OCI-LY7 (cell line): Measurements from ENCODE around the gene FGF11. TPM values are rescaled to one million over a fixed set of nuclear protein-coding genes. Genes with fewer than 3 reads are reported as not detected.

Source experiments
- BruUV-seq: library from RNA; stranded (reverse); fragments of 400-500 nt; replicated peaks from 2 replicates; lab custom pipeline; 2021; lab: Mats Ljungman, UMichigan
- CTCF ChIA-PET: fragments of 300-600 bp; sonication (Branson Sonifier 250); formaldehyde crosslinking; loops from one replicate; lab custom pipeline; 2022; ENCODE audit warnings: antibody characterized with exemption; ENCODE audit not compliant: unreplicated experiment; lab: Charles Lee
- POLR2A ChIA-PET: fragments of 300-600 bp; sonication (Branson Sonifier 250); formaldehyde crosslinking; loops from one replicate; lab custom pipeline; 2022; ENCODE audit warnings: antibody characterized with exemption; lab: Charles Lee
- DNase-seq: peaks from one replicate; pipeline ENCODE4 v3.0.0-alpha.2; 2015; ENCODE audit warnings: low spot score
- H2AFZ ChIP-seq: fragments of 200-600 bp; sonication (generic), shearing (Covaris generic); 2 replicates; pipeline ENCODE4 v1.6.1; 2014; ENCODE audit warnings: mild to moderate bottlenecking, antibody characterized with exemption, low read length, moderate library complexity
- H3K27ac ChIP-seq: fragments of 200-600 bp; sonication (generic); 2 replicates; pipeline ENCODE4 v1.5.1; 2014; ENCODE audit warnings: mixed run types, low read depth, mild to moderate bottlenecking, moderate library complexity, low read length, inconsistent platforms; ENCODE audit not compliant: poor library complexity, severe bottlenecking
- H3K36me3 ChIP-seq: fragments of 200-600 bp; sonication (generic); 2 replicates; pipeline ENCODE4 v1.6.1; 2014; ENCODE audit warnings: mild to moderate bottlenecking, antibody characterized with exemption, low read length, moderate library complexity, mixed read lengths; ENCODE audit not compliant: insufficient read depth
- H3K4me1 ChIP-seq: fragments of 200-600 bp; sonication (generic); 2 replicates; pipeline ENCODE4 v1.5.1; 2014; ENCODE audit warnings: mild to moderate bottlenecking, low read length; ENCODE audit not compliant: insufficient read depth, poor library complexity, severe bottlenecking
- H3K4me2 ChIP-seq: fragments of 200-600 bp; sonication (generic); 2 replicates; pipeline ENCODE4 v1.6.1; 2014; ENCODE audit warnings: mild to moderate bottlenecking, low read length
- H3K4me3 ChIP-seq: fragments of 200-600 bp; sonication (generic); 2 replicates; pipeline ENCODE4 v1.5.1; 2014; ENCODE audit warnings: mild to moderate bottlenecking, low read depth, low read length; ENCODE audit not compliant: poor library complexity, severe bottlenecking
- H3K79me2 ChIP-seq: fragments of 200-600 bp; sonication (generic); 2 replicates; pipeline ENCODE4 v1.6.1; 2016; ENCODE audit warnings: low read depth, mild to moderate bottlenecking, low read length, moderate library complexity, mixed read lengths; ENCODE audit not compliant: insufficient read depth
- H3K9me2 ChIP-seq: fragments of 200-600 bp; sonication (generic); 2 replicates; pipeline ENCODE4 v1.6.1; 2016; ENCODE audit warnings: mild to moderate bottlenecking, low read length, mixed read lengths; ENCODE audit not compliant: insufficient read depth
- H3K9me3 ChIP-seq: fragments of 200-600 bp; sonication (generic); 2 replicates; pipeline ENCODE4 v1.6.1; 2014; ENCODE audit warnings: mild to moderate bottlenecking, mixed run types, low read length, mixed read lengths
- H4K20me1 ChIP-seq: fragments of 200-600 bp; sonication (generic); 2 replicates; pipeline ENCODE4 v1.6.1; 2014; ENCODE audit warnings: mild to moderate bottlenecking, antibody characterized with exemption, low read length, moderate library complexity, mixed read lengths; ENCODE audit not compliant: insufficient read depth
- CTCF ChIP-seq: fragments of 200-600 bp; sonication (generic); conservative IDR thresholded peaks from 2 replicates; pipeline ENCODE4 v1.5.1; 2014; ENCODE audit warnings: mild to moderate bottlenecking, antibody characterized with exemption, low read length, moderate library complexity, mixed read lengths
- EZH2phosphoT487 ChIP-seq: fragments of 200-600 bp; sonication (generic); IDR thresholded peaks from 2 replicates; pipeline ENCODE4 v1.6.1; 2018; ENCODE audit warnings: low read depth, borderline replicate concordance, mild to moderate bottlenecking, mixed run types, antibody characterized with exemption, low read length, moderate library complexity, mixed read lengths
- intact Hi-C: fragments of 100-400 bp; cut with micrococcal nuclease; formaldehyde crosslinking; loops from one replicate; pipeline ENCODE4 v1.10.0; 2022; ENCODE audit not compliant: unreplicated experiment
- total RNA-seq, 2 experiments: library from RNA; depleted of rRNA in 1 of 2; stranded (reverse); fragments of >200 nt in 1 of 2; shearing (Covaris generic) in 1 of 2; gene quantifications; 2 replicates each; pipeline ENCODE4 v1.2.3, GENCODE V29; 2014 to 2022

The FGF11 gene
- total RNA-seq, 2 experiments from 2014 or later, result 1.3 to 11.0 TPM

- no TSS peak for BruUV-seq
- Histone ChIP-seq H3K4me2 (no peak overlapping the region), H3K79me2 (peaks cover 100% of the 10 kb centered on the region), H3K27ac (no peak overlapping the region), H3K36me3 (peaks cover 87% of the 10 kb centered on the region), H3K4me1 (peaks cover 21% of the 10 kb centered on the region), H3K9me2 (no peaks in the 10 kb centered on the region), H2AFZ (no peak overlapping the region), H3K4me3 (no peak overlapping the region), H4K20me1 (peaks cover 20% of the 10 kb centered on the region), H3K9me3 (no peaks in the 10 kb centered on the region)
- POLR2A ChIA-PET, result no interaction called here
- no peak for TF ChIP-seq CTCF
- TF ChIP-seq EZH2phosphoT487, result no peak
- no peak for DNase-seq
- CTCF ChIA-PET, result no interaction called here
- intact Hi-C loops, result no loop called here
These were observed 50.8 kb downstream of the FGF11 start for GRCh38 chr17:7490144-7490543.

GRCh38 chr17:7491583-7491982 lies 52.3 kb downstream of the FGF11 start:
- intact Hi-C loops, result no loop called here
- Histone ChIP-seq H3K4me3 (no peak overlapping the region), H2AFZ (no peak overlapping the region), H3K79me2 (peaks cover 96% of the 10 kb centered on the region), H3K4me2 (peak overlapping the region; percentile 6; the same call in 1 of the 2 replicates), H4K20me1 (peaks cover 10% of the 10 kb centered on the region), H3K4me1 (peaks cover 15% of the 10 kb centered on the region), H3K27ac (no peak overlapping the region), H3K9me3 (no peaks in the 10 kb centered on the region), H3K9me2 (no peaks in the 10 kb centered on the region), H3K36me3 (peaks cover 92% of the 10 kb centered on the region)
- TF ChIP-seq EZH2phosphoT487, result no peak
- TF ChIP-seq CTCF, result no peak
- no peak for DNase-seq
- no TSS peak for BruUV-seq
- ChIA-PET CTCF (no interaction called here), POLR2A (no interaction called here)

- no peak for DNase-seq
- no peak overlapping the region for H3K27ac ChIP-seq
- no TSS peak for BruUV-seq
- peaks cover 99% of the 10 kb centered on the region for H3K36me3 ChIP-seq
- ChIA-PET POLR2A (no interaction called here), CTCF (no interaction called here)
- no peak overlapping the region for H3K4me2 ChIP-seq
- TF ChIP-seq CTCF, result no peak
- TF ChIP-seq EZH2phosphoT487, result no peak
- no peaks in the 10 kb centered on the region for H3K9me3 ChIP-seq
- H3K9me2 ChIP-seq, result no peaks in the 10 kb centered on the region
- intact Hi-C loops, result no loop called here
- H3K79me2 ChIP-seq, result peaks cover 72% of the 10 kb centered on the region
- no peaks in the 10 kb centered on the region for H3K4me1 ChIP-seq
- H2AFZ ChIP-seq, result no peak overlapping the region
- H3K4me3 ChIP-seq, result no peak overlapping the region
- no peaks in the 10 kb centered on the region; the same call in 1 of the 2 replicates for H4K20me1 ChIP-seq
These were observed 54.6 kb downstream of the FGF11 start for GRCh38 chr17:7493941-7494340.

Other genes with a start within 250 kb of the FGF11 start
Only the 30 nearest of the 40 such genes appear.
- gene CTDNEP1, start 187.8 kb upstream of the FGF11 start, total RNA-seq (2014; rRNA removed; shearing (Covaris generic)), result 52.1 and 53.2 TPM in 2 replicates
- gene CTDNEP1, start 187.8 kb upstream of the FGF11 start, total RNA-seq (2022), result 161 and 173 TPM in 2 replicates
- 71.7 and 84.6 TPM in 2 replicates for gene ELP5, start 187.3 kb upstream of the FGF11 start, total RNA-seq (2014; rRNA removed; shearing (Covaris generic))
- 96.8 and 97.3 TPM in 2 replicates for gene ELP5, start 187.3 kb upstream of the FGF11 start, total RNA-seq (2022)
- gene CLDN7, start 177.0 kb upstream of the FGF11 start, total RNA-seq (2014; rRNA removed; shearing (Covaris generic)), result 0.28 TPM in 1 of 2 replicates, not detected in the other
- gene CLDN7, start 177.0 kb upstream of the FGF11 start, total RNA-seq (2022), result 0.32 and 0.65 TPM in 2 replicates
- 0.49 and 0.63 TPM in 2 replicates for gene SLC2A4, start 157.8 kb upstream of the FGF11 start, total RNA-seq (2014; rRNA removed; shearing (Covaris generic))
- 0.30 and 0.61 TPM in 2 replicates for gene SLC2A4, start 157.8 kb upstream of the FGF11 start, total RNA-seq (2022)
- 9.8 and 12.8 TPM in 2 replicates for gene YBX2, start 144.9 kb upstream of the FGF11 start, total RNA-seq (2014; rRNA removed; shearing (Covaris generic))
- 6.7 and 11.8 TPM in 2 replicates for gene YBX2, start 144.9 kb upstream of the FGF11 start, total RNA-seq (2022)
- gene EIF5A, start 131.9 kb upstream of the FGF11 start, total RNA-seq (2014; rRNA removed; shearing (Covaris generic)), result 491 and 519 TPM in 2 replicates
- 692 and 803 TPM in 2 replicates for gene EIF5A, start 131.9 kb upstream of the FGF11 start, total RNA-seq (2022)
- gene GPS2, start 124.2 kb upstream of the FGF11 start, total RNA-seq (2014; rRNA removed; shearing (Covaris generic)), result 70.4 and 70.5 TPM in 2 replicates
- gene GPS2, start 124.2 kb upstream of the FGF11 start, total RNA-seq (2022), result 75.0 and 80.8 TPM in 2 replicates
- gene NEURL4, start 110.2 kb upstream of the FGF11 start, total RNA-seq (2014; rRNA removed; shearing (Covaris generic)), result 30.2 and 34.7 TPM in 2 replicates
- 50.2 and 66.8 TPM in 2 replicates for gene NEURL4, start 110.2 kb upstream of the FGF11 start, total RNA-seq (2022)
- gene ACAP1, start 103.0 kb upstream of the FGF11 start, total RNA-seq (2014; rRNA removed; shearing (Covaris generic)), result 113 and 117 TPM in 2 replicates
- gene ACAP1, start 103.0 kb upstream of the FGF11 start, total RNA-seq (2022), result 256 and 259 TPM in 2 replicates
- 4.1 and 6.0 TPM in 2 replicates for gene KCTD11, start 87.3 kb upstream of the FGF11 start, total RNA-seq (2014; rRNA removed; shearing (Covaris generic))
- 7.6 and 8.6 TPM in 2 replicates for gene KCTD11, start 87.3 kb upstream of the FGF11 start, total RNA-seq (2022)
- not detected in 2 replicates for gene TMEM95, start 84.4 kb upstream of the FGF11 start, total RNA-seq (2014; rRNA removed; shearing (Covaris generic))
- gene TMEM95, start 84.4 kb upstream of the FGF11 start, total RNA-seq (2022), result 0.31 TPM in 1 of 2 replicates, not detected in the other
- 2.9 and 5.0 TPM in 2 replicates for gene TNK1, start 58.4 kb upstream of the FGF11 start, total RNA-seq (2014; rRNA removed; shearing (Covaris generic))
- 4.8 and 6.4 TPM in 2 replicates for gene TNK1, start 58.4 kb upstream of the FGF11 start, total RNA-seq (2022)
- gene PLSCR3, start 45.0 kb upstream of the FGF11 start, total RNA-seq (2014; rRNA removed; shearing (Covaris generic)), result 8.9 and 15.3 TPM in 2 replicates
- gene PLSCR3, start 45.0 kb upstream of the FGF11 start, total RNA-seq (2022), result 23.1 and 27.6 TPM in 2 replicates
- 108 and 165 TPM in 2 replicates for gene TMEM256, start 35.4 kb upstream of the FGF11 start, total RNA-seq (2014; rRNA removed; shearing (Covaris generic))
- 96.6 and 107 TPM in 2 replicates for gene TMEM256, start 35.4 kb upstream of the FGF11 start, total RNA-seq (2022)
- 0.06 TPM in 1 of 2 replicates, not detected in the other for gene NLGN2, start 31.7 kb upstream of the FGF11 start, total RNA-seq (2014; rRNA removed; shearing (Covaris generic))
- 1.2 TPM in 1 of 2 replicates, not detected in the other for gene NLGN2, start 31.7 kb upstream of the FGF11 start, total RNA-seq (2022)
- not detected in 2 replicates for gene SPEM1, start 19.2 kb upstream of the FGF11 start, total RNA-seq (2014; rRNA removed; shearing (Covaris generic))
- gene SPEM1, start 19.2 kb upstream of the FGF11 start, total RNA-seq (2022), result not detected in 2 replicates
- gene SPEM2, start 13.9 kb upstream of the FGF11 start, total RNA-seq (2014; rRNA removed; shearing (Covaris generic)), result not detected in 2 replicates
- not detected in 2 replicates for gene SPEM2, start 13.9 kb upstream of the FGF11 start, total RNA-seq (2022)
- gene SPEM3, start 10.7 kb upstream of the FGF11 start, total RNA-seq (2014; rRNA removed; shearing (Covaris generic)), result not detected in 2 replicates
- not detected in 2 replicates for gene SPEM3, start 10.7 kb upstream of the FGF11 start, total RNA-seq (2022)
- 13.4 and 15.6 TPM in 2 replicates for gene TMEM102, start 4.1 kb upstream of the FGF11 start, total RNA-seq (2014; rRNA removed; shearing (Covaris generic))
- 16.6 and 18.9 TPM in 2 replicates for gene TMEM102, start 4.1 kb upstream of the FGF11 start, total RNA-seq (2022)
- 12.7 and 13.2 TPM in 2 replicates for gene CHRNB1, start 5.5 kb downstream of the FGF11 start, total RNA-seq (2014; rRNA removed; shearing (Covaris generic))
- 13.4 and 15.6 TPM in 2 replicates for gene CHRNB1, start 5.5 kb downstream of the FGF11 start, total RNA-seq (2022)
- gene ZBTB4, start 40.1 kb downstream of the FGF11 start, total RNA-seq (2014; rRNA removed; shearing (Covaris generic)), result 3.4 and 3.5 TPM in 2 replicates
- 3.9 and 4.6 TPM in 2 replicates for gene ZBTB4, start 40.1 kb downstream of the FGF11 start, total RNA-seq (2022)
- not detected in 2 replicates for gene SLC35G6, start 41.9 kb downstream of the FGF11 start, total RNA-seq (2014; rRNA removed; shearing (Covaris generic))
- not detected in 2 replicates for gene SLC35G6, start 41.9 kb downstream of the FGF11 start, total RNA-seq (2022)
- gene POLR2A, start 44.9 kb downstream of the FGF11 start, total RNA-seq (2014; rRNA removed; shearing (Covaris generic)), result 76.6 and 84.2 TPM in 2 replicates
- 218 and 264 TPM in 2 replicates for gene POLR2A, start 44.9 kb downstream of the FGF11 start, total RNA-seq (2022)
- gene TNFSF12, start 109.5 kb downstream of the FGF11 start, total RNA-seq (2014; rRNA removed; shearing (Covaris generic)), result not detected in 2 replicates
- not detected in 2 replicates for gene TNFSF12, start 109.5 kb downstream of the FGF11 start, total RNA-seq (2022)
- gene TNFSF13, start 119.2 kb downstream of the FGF11 start, total RNA-seq (2014; rRNA removed; shearing (Covaris generic)), result 0.49 and 0.98 TPM in 2 replicates
- gene TNFSF13, start 119.2 kb downstream of the FGF11 start, total RNA-seq (2022), result 4.8 and 6.0 TPM in 2 replicates
- gene SENP3, start 122.4 kb downstream of the FGF11 start, total RNA-seq (2014; rRNA removed; shearing (Covaris generic)), result 100 and 102 TPM in 2 replicates
- 62.4 and 77.6 TPM in 2 replicates for gene SENP3, start 122.4 kb downstream of the FGF11 start, total RNA-seq (2022)
- gene CD68, start 140.1 kb downstream of the FGF11 start, total RNA-seq (2014; rRNA removed; shearing (Covaris generic)), result 0.10 and 0.54 TPM in 2 replicates
- gene CD68, start 140.1 kb downstream of the FGF11 start, total RNA-seq (2022), result 0.44 and 0.72 TPM in 2 replicates
- 30.4 and 34.5 TPM in 2 replicates for gene MPDU1, start 144.3 kb downstream of the FGF11 start, total RNA-seq (2014; rRNA removed; shearing (Covaris generic))
- 21.3 and 26.1 TPM in 2 replicates for gene MPDU1, start 144.3 kb downstream of the FGF11 start, total RNA-seq (2022)
- 0.23 and 1.6 TPM in 2 replicates for gene SOX15, start 150.6 kb downstream of the FGF11 start, total RNA-seq (2014; rRNA removed; shearing (Covaris generic))
- gene SOX15, start 150.6 kb downstream of the FGF11 start, total RNA-seq (2022), result 0.57 and 0.84 TPM in 2 replicates
- 24.6 and 32.4 TPM in 2 replicates for gene FXR2, start 175.4 kb downstream of the FGF11 start, total RNA-seq (2014; rRNA removed; shearing (Covaris generic))
- gene FXR2, start 175.4 kb downstream of the FGF11 start, total RNA-seq (2022), result 32.1 and 41.4 TPM in 2 replicates